GM18511 (cell line): Measurements from ENCODE around the gene DIAPH2.

Experiments used
- ATAC-seq: cut with Tn5 transposase; IDR thresholded peaks from one replicate; pipeline ENCODE4 v1.9.1; 2021; ENCODE audit warnings: mild to moderate bottlenecking, moderate library complexity; ENCODE audit not compliant: unreplicated experiment

DIAPH2 gene

DNA sequence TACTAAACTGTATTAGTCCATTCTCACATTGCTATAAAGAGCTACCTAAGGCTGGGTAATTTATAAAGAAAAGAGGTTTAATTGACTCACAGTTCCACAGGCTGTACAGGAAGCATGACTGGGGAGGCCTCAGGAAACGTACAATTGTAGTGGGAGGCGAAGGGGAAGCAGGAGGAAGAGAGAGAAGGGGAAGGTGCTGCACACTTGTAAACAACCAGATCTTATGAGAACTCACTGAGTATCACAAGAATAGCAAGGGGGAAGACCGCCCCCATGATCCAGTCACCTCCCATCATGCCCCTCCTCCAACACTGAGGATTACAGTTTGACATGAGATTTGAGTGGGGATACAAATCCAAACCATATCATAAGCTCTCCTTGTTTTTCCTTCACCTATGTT is 239.9 kb downstream of the DIAPH2 start:
- ATAC-seq = no peak

DNA sequence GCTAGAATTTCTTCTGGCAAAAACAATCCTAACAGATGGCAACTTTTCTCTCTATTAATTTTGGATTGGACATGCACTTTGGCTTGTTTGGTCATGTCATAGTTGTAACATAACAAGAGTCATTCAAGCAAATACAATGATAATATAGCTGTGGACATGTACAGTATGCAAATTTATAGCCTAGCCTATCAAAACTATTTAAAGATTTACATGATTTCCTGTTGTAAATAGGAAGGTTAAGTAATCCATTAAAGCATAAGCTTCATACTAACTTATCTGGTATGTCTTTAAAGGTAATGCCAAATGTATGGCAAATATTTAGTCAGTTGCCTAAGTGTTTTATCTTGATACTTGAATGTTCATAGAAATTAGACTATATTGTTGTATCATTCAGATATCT is 244.4 kb downstream of the DIAPH2 start:
- no peak for ATAC-seq

DNA sequence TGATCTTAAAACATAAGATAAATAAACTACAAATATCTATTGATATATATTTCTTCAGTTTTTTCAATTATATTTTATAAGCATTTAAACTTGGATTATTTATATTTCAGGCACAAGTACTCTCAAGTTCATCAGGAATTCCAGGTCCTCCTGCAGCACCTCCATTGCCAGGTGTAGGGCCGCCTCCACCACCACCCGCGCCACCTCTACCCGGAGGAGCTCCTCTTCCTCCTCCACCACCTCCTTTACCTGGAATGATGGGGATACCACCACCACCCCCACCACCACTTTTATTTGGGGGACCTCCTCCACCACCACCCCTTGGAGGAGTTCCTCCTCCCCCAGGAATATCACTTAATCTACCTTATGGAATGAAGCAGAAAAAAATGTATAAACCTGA is 273.1 kb downstream of the DIAPH2 start:
- no peak for ATAC-seq

DNA sequence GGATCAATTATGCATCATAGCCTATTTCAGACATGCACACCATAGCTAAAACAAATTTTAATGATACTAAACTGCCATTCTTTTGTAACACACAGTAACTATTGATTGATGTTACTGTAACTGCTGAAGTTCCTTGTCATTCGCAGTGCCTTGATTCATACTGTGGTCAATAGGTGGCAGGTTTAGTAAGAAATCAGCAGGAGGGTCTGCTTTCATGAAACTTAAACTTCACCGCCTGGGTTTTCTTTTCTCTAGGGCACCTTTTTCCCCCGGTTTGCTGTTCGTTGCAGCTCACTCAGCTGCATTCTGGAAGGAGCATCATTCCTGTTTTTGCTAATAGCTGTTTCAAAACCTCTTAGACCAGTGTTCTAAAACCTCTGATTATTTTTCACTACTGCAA is 287.2 kb downstream of the DIAPH2 start:
- ATAC-seq = no peak

DNA sequence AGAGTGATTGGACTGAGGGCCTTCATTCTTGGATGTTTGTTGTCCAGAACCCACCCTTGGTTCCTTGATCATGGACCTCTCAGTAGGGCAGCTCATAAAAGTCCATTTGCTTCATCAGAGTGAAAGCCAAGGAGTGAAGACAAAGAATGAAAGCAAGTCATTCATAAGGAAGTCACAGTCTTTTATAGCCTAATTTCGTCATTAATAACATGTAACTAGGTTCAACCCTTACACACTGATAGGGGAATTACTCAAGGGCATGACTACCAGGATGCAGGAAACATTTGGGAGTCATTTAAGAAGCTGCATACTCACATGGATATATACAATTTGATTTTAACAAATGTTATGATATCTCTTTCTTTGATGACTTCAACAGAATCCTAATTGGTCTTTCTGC is 294.3 kb downstream of the DIAPH2 start:
- ATAC-seq = no peak

DNA sequence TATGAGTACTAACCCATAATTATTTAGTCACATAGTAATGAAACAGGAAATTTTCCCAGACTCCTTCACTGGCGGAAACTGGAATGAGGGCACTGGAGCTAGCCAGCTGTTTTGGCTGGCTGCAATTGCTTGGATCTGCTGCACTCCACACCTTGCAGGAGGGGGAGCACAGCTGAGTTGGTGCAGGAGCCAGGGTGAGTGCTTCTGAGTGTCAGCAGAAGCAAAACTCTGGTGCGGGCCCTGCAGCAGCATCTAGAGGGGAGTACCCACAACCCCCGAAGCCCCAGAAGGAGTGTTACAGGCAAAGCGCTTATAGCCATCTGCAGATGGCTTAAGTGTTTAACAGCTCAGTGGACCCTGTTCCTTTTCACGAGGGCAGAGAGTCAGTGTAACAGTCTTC is 295.1 kb downstream of the DIAPH2 start:
- no peak for ATAC-seq

DNA sequence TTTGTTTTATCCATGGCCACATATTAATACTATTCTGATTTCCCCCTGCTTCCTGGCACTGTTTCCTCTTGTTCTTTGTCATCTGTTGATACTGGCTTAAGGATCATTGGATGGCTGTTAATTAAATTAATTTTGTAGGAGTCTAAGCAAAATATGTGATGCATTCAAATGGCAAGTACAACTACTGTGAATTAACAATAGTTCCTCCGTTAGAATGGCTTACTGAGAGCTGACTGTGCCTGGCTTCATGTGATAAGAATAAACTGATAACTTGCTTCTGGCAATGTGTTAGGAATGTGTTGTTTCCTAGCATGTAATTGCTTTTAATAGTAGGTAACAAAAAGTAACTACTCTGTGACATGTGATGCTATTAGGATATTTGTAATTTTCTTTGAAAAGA is 297.5 kb downstream of the DIAPH2 start:
- no peak for ATAC-seq

DNA sequence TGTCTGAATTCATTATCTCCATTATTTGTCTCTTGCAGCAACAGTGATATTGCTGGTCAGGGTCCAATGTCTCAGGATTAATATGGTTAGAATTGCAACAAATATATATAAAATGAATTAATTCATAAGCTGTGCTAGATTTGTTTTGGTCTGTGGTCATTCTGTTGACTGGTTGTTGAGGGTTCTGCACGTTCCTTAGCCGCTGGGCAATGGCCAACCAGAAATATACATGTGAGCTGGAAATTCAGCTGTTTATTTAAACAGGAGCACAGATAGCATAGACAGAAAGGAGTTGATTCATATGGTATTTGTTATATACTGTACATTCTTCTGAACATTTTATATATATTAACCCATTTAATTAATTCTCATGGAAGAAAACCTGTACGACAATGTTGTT is 299.9 kb downstream of the DIAPH2 start:
- ATAC-seq = no peak

DNA sequence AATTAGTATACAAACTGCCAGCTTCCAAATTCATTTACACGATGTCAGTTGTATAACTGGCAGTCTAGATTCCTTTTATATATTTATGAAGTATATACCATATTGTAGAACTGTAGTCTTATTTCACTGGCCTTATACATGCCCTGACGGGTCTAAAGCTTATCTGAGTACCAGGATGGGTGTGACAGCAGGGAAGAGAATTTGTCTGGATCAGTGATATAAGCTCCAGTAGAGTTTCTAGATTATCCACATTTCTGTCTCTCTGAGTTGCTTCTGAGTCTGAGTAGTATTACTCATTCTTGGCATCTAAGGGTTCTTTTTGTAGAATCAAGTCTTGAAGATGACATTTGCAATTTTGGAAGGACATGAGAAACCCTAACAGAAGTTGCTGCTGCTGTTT is 300.4 kb downstream of the DIAPH2 start:
- no peak for ATAC-seq

DNA sequence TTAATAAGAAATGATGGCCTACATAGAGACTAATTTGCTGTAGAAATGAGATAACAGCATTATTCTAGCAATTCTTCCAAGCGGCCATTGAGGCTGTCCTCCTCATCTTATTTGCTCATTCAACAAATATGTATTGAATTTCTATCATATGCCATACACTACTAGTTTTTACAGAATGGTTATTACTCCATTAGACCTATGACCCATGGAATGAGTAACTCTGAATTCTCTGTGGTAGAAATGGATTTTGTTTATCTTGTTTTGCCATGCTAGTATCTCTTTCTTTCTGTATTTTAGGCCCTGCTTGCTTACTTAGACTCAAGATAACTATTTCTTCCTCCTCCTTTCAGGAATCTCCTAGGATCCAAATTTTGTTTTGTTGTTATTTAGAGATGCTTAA is 302.6 kb downstream of the DIAPH2 start:
- ATAC-seq = no peak

DNA sequence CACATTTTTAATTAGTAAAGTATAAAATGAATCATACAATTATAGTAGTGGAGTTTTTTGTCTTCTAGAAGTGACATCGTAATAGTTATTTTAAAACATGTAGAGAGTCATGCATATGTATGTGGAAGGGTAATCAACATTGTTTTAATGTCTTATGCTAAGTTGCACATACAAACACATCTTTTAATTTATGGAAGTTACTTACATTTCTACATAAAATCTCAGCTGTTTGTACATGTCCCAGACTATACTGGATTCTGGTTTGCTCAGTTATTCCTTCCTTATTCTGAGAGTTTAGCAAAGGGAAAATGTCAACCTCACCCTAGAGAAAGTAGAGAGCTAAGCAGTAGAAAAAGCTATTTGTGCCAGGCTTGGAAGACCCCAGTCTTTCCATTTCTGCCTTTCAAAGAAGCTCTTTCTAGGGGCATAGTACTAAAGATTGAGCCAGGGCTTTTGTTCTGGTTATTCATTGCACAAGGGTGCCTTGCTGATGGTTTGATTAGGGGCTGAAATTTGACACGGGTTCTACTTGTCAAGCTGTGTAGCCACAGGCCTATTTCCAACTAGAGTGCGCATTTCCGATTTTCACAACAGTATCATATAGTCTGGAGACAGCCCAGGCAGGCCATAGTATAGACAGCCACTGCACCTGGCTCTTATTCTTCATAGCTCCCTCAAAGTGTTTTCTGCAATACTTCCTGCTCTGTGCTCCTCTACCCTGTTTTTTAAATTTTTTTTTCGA is 305.4 kb downstream of the DIAPH2 start:
- no peak for ATAC-seq

DNA sequence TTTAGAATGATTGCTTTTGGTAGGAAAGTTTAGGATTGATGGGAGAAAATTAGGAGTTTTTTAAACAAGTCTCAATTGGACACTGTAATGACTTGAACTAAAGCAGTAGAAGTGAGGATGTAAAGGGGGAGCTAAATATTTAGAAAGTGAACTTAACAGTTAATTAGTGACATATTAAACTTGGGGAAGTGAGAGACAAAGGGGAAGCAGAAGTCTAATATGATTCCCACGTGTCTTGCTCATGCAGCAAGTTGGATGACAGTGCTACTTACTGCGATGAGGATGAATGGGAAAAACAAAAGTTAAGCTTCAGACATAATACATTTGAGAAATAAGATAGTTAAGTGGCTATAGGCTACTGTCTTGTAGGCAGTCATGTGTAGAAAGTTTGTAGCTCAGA is 309.5 kb downstream of the DIAPH2 start:
- no peak for ATAC-seq

DNA sequence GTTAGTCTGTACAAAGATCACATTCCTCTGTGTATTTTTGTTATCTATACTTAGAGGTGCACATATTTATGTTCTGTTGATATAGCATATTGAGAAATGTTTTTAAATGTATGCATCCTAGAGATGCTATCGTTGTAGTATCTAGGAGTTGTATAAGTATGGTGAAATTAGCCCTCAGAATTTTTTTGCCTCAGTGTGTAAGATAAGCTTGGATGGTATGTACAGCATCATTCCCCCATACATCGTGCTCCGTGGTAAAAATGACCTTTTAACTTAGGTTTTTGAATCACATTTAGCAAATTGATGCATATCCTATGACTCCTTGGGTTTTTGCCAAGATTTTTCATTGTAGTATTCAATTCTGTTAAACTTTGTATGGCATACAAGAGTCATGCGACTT is 312.6 kb downstream of the DIAPH2 start:
- no peak for ATAC-seq

DNA sequence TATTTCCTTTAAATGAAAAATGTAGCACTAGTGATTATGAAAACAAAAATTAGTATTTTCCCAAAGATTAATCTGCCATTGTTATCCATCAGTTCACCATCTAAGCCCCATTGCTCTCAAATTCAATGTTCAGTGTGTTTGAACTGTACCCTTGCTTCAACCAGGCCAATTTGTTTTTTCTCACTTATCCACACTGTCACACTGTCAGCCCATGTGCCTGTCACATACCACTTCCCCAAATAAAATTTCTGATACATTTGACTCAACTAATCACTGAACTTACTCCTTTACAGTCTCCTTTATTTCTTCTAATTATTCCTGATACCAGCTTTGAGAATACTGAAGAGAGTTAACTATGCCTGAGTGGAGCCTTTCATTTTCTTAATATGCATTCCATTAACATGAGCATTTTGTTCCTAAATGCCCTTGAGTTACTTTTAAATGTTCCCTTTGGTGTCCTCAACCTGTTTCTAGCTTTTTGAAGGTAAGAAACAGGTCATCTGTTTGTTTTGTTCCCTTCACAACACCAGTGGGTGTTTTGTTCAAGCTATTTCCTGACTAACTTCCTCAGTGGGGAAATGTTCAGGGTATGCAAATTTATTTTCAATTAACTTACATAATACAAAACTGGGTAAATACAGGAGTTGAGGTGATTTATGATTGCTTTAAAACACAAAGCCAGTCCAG is 316.2 kb downstream of the DIAPH2 start:
- ATAC-seq = no peak

DNA sequence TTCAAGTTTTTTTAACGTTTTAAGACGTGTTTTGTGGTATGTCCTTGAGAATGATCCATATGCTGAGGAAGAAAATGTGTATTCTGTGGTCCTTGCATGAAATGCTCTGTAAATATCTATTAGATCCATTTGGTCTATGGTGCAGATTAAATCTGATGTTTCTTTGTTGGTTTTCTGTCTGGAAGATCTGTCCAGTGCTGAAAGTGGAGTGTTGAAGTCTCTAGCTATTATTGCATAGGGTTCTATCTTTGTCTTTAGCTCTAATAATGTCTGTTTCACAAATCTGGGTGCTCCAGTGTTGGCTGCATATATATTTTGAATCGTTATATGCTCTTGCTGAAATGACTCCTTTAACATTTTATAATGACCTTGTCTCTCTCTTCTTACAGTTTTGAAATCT is 321.5 kb downstream of the DIAPH2 start:
- ATAC-seq = no peak

DNA sequence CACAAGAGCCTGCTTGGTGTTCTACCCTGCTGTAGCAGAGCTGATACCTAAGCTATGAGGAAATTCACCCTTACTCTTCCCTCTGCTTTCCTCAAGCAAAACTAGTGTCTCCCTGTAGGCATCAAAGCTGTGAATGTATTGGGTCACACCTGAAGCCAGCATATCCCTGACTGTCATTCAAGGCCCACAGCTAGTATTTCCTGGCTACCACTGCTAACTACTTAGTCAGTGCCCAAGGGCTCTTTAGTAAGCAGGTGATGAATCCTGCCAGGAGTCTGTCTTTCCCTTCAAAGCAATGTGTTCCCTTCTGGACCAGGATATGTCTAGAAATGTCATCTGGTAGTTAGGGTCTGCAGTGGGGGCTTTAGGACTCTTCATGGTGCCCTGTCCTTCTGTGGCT is 324.7 kb downstream of the DIAPH2 start:
- ATAC-seq = no peak

DNA sequence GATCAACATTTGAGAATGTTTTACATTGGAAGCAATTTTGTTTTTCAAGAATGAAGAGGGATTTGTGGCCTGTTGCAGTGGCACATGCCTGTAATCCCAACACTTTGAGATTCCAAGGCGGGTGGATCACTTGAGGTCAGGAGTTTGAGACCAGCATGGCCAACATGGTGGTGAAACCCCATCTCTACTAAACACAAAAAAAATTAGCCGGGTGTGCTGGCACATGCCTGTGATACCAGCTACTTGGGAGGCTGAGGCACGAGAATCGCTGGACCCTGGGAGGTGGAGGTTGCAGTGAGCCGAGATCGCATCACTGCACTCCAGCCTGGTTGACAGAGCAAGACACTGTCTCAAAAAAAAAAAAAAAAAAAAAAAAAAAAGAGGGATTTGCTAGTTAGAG is 326.9 kb downstream of the DIAPH2 start:
- no peak for ATAC-seq

DNA sequence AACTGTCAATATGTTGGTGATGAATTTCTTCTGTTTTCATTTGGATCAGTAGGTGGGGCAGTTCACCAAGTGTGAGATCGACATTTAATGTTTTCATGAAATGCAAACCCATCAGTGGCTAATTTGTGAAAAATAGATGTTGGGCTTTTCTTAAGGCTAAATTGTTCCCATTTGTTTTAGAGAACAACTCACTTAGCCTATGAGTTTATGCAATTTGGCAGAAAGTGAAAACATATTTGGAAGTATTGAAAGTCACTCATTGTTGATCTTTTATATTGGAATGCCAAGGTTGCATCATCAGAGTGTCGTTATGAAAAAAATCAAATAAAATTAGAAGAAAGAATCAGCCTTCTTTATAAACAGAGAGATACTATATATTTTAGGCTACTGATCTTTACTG is 331.5 kb downstream of the DIAPH2 start:
- no peak for ATAC-seq

DNA sequence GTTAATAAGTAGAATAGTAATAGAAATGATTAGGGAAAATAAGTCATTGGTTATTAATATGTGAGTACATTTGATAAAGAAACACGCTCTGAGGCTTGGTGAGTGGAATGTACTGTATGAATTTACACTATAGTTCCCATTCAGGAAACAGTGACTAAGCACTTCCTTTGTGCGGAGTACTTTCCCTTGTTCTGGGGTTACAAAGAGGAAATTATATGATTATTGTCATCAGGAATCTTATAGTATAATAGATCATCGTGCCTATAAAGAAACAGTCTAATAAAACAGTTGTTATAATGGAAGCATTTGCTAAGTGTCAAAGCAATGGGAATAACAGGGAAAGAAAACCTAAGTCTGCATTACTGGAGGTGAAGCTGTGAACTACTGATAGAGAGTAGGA is 337.0 kb downstream of the DIAPH2 start:
- ATAC-seq = no peak

DNA sequence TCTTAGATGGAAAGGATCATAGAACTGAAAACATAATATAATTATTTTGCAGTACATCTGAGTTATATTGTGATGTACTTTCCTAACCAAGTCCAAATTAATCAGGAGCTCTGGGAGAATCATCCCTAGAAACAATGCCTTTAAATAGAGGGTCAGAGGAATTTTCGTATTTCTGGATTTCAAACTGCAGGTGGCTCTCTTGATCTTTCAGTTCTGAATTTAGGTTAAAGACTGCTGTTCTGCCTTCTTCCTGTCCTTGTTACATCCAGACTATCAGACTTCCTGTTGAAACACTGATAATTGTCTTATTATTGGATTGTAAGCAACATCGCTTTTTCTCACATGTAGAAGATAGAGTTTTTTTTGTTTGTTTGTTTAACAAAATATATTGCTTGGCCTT is 341.8 kb downstream of the DIAPH2 start:
- ATAC-seq = no peak

DNA sequence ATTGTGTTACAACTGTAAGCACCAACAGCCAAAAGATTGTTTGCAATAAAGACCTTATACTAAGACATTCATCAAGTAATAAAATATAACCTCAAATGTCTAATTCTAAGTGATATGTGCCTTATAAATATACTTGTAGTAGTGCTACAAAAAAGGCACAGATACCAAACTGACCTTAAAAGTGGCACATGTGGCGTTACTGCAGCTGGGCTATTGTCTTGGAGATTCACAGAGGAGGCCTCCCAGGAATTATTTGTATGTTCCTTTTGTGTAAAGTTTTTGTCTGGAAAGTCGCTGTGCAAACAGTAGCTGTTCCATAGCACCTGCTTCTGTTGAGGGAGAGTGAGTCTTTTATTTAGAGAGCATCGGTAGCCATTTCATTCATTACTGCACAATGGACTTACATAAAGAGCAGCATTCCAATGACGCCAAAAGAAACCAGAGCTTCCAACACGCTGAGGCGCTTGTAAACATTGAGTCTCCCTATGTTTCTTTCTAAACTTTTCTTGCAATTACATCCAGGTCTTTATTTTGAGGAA is 342.8 kb downstream of the DIAPH2 start:
- no peak for ATAC-seq

DNA sequence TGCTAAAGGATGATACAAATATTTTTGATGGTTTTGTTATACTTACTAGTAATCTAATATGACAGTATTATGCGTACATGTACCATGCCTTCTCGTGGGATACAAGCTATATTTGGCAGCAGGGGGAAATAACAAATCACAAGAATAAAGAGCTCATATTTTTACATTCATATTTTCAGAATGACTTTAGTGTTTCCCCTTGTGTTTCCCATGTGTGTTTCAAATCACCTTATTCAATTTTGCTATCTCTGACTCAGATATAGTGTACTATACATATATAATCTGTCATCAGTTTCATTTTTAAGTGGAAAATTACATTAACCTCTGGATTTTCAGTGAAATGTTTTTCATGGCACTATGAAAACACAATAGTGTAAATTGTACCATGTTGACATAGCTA is 345.8 kb downstream of the DIAPH2 start:
- ATAC-seq = no peak

DNA sequence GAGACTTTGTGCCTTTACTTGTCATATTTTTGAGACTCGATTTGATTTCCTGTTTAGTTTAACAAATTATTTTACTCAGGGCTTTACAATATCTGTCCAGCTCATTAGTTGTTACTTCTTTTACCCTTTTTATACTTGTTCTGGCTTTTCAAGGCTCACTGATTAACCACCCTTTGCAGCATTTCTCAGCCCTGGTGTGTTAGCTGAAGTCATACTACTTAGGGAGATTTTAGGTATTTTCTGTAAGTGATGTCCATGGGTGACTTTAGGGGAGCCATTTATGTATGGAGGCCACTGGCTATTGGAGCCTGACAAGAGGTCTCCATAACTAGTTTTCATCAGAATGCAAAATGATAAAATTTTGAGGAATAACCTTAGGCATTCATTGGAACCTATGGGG is 346.3 kb downstream of the DIAPH2 start:
- ATAC-seq = no peak
